ENCODE results near the gene SNAPC3. TPM values are rescaled to one million over a fixed set of nuclear protein-coding genes. Genes with fewer than 3 reads are reported as not detected.

SNAPC3 gene
- total RNA-seq, 4 donors from 2014 or later = 12.5 to 27.4 (median 17.8) TPM

GRCh38 chr9:15510789-15511575, 88.3 kb downstream of the SNAPC3 start, which contains the start of gene PSIP1:
TSS of gene PSIP1 (minus strand) at chr9:15510970. CDS start at chr9:15510188, 782 bp downstream.
- WGBS = under 1% methylated on average over 39 of the region's 72 CpGs
- Histone ChIP-seq H3K9me3 (no peaks in the 10 kb centered on the region), H3K4me1 (peaks cover 22% of the 10 kb centered on the region), H3K4me3 (peak within 1 kb of the TSS; percentile 85), H3K27ac (peak within 1 kb of the TSS; percentile 75), H3K27me3 (no peaks in the 10 kb centered on the region), H3K36me3 (peaks cover 11% of the 10 kb centered on the region)
- DNase-seq (ENCODE audit: low spot score in 2 of 2) = peak; percentile 76 to 85
- TF ChIP-seq POLR2AphosphoS5 (IDR thresholded peaks at IDR 0.05) (peak in 2 of 3 donors; percentile 45 to 94), EP300 (IDR thresholded peaks at IDR 0.05) (no peak), CTCF (IDR thresholded peaks at IDR 0.05) (no peak), POLR2A (IDR thresholded peaks at IDR 0.05) (peak in 1 of 2 donors; percentile 26)

Other genes with a start within 250 kb of the SNAPC3 start
- 10 to 100 TPM; 37.2 to 55.3 (median 45.6) TPM for gene TTC39B, start 115.7 kb upstream of the SNAPC3 start, total RNA-seq
- 10 to 100 TPM; 13.0 to 30.0 (median 16.0) TPM for gene PSIP1, start 88.1 kb downstream of the SNAPC3 start, total RNA-seq
- gene CCDC171, start 130.2 kb downstream of the SNAPC3 start, total RNA-seq = 10 to 100 TPM in 1 of 4 donors, 1 to 10 TPM in 3; 3.2 to 12.4 (median 7.3) TPM

Data from suprapubic skin (tissue), 4 donors.